Measurements from ENCODE around the gene HOMER2.

GRCh38 chr15:82936966-82937711 lies 15.4 kb downstream of the HOMER2 start:
- TF ChIP-seq EZH2 (IDR thresholded peaks at IDR 0.05; ENCODE audit: borderline replicate concordance, low read depth, low read length, severe bottlenecking) (no peak), MAX (IDR thresholded peaks at IDR 0.05; ENCODE audit: insufficient read depth, insufficient read length) (no peak)
- TF ChIP-seq, protein P1, sequence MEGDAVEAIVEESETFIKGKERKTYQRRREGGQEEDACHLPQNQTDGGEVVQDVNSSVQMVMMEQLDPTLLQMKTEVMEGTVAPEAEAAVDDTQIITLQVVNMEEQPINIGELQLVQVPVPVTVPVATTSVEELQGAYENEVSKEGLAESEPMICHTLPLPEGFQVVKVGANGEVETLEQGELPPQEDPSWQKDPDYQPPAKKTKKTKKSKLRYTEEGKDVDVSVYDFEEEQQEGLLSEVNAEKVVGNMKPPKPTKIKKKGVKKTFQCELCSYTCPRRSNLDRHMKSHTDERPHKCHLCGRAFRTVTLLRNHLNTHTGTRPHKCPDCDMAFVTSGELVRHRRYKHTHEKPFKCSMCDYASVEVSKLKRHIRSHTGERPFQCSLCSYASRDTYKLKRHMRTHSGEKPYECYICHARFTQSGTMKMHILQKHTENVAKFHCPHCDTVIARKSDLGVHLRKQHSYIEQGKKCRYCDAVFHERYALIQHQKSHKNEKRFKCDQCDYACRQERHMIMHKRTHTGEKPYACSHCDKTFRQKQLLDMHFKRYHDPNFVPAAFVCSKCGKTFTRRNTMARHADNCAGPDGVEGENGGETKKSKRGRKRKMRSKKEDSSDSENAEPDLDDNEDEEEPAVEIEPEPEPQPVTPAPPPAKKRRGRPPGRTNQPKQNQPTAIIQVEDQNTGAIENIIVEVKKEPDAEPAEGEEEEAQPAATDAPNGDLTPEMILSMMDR (IDR thresholded peaks at IDR 0.05; ENCODE audit: extremely low read depth in 1 of 2, insufficient read depth in 1 of 2, low read depth in 1 of 2, low read length in 2 of 2): no peak

All from endothelial cell of umbilical vein (primary cell).